ENCODE data around the gene RNF166. TPM values are rescaled to one million over a fixed set of nuclear protein-coding genes. Genes with fewer than 3 reads are reported as not detected.

The RNF166 gene
- total and polyA plus RNA-seq, 2 experiments from 2014 or later = 33.5 to 34.2 TPM

- Histone ChIP-seq H3K9me3 (ENCODE audit: low read depth) (no peaks in the 10 kb centered on the region), H3K36me3 (peaks cover 7% of the 10 kb centered on the region), H3K27me3 (no peaks in the 10 kb centered on the region), H3K4me3 (no peak overlapping the region), H3K4me1 (ENCODE audit: low read depth) (peaks cover 9% of the 10 kb centered on the region), H3K27ac (no peak overlapping the region)
- DNase-seq (ENCODE audit: low read depth in 1 of 2, low spot score in 1 of 2) = no peak
- TF ChIP-seq CTCF (IDR thresholded peaks at IDR 0.05; ENCODE audit: low read depth, low read length) = no peak
These were observed 12.6 kb downstream of the RNF166 start for GRCh38 chr16:88693420-88694177.

GRCh38 chr16:88692861-88693260, 13.3 kb downstream of the RNF166 start:
- Histone ChIP-seq H3K4me3 (no peak overlapping the region), H3K27ac (no peak overlapping the region), H3K27me3 (no peaks in the 10 kb centered on the region), H3K9me3 (ENCODE audit: low read depth) (no peaks in the 10 kb centered on the region), H3K36me3 (peaks cover 6% of the 10 kb centered on the region), H3K4me1 (ENCODE audit: low read depth) (peaks cover 16% of the 10 kb centered on the region)
- no peak for DNase-seq (ENCODE audit: low read depth in 1 of 2, low spot score in 1 of 2)
- TF ChIP-seq CTCF (IDR thresholded peaks at IDR 0.05; ENCODE audit: low read depth, low read length) = no peak

GRCh38 chr16:88691924-88692560, 14.2 kb downstream of the RNF166 start:
- Histone ChIP-seq H3K4me3 (no peak overlapping the region), H3K4me1 (ENCODE audit: low read depth) (peaks cover 19% of the 10 kb centered on the region), H3K27me3 (no peaks in the 10 kb centered on the region), H3K9me3 (ENCODE audit: low read depth) (no peaks in the 10 kb centered on the region), H3K27ac (no peak overlapping the region), H3K36me3 (peaks cover 2% of the 10 kb centered on the region)
- DNase-seq (ENCODE audit: low read depth in 1 of 2, low spot score in 1 of 2) = no peak
- TF ChIP-seq CTCF (IDR thresholded peaks at IDR 0.05; ENCODE audit: low read depth, low read length) = no peak

- no peak for DNase-seq (ENCODE audit: low read depth in 1 of 2, low spot score in 1 of 2)
- Histone ChIP-seq H3K36me3 (no peaks in the 10 kb centered on the region), H3K27me3 (no peaks in the 10 kb centered on the region), H3K27ac (no peak overlapping the region), H3K4me3 (no peak overlapping the region), H3K4me1 (ENCODE audit: low read depth) (peaks cover 19% of the 10 kb centered on the region), H3K9me3 (ENCODE audit: low read depth) (no peaks in the 10 kb centered on the region)
- TF ChIP-seq CTCF (IDR thresholded peaks at IDR 0.05; ENCODE audit: low read depth, low read length) = no peak
These were observed 14.9 kb downstream of the RNF166 start for GRCh38 chr16:88691129-88691813.

GRCh38 chr16:88690341-88691128, 15.7 kb downstream of the RNF166 start:
- no peaks in the 10 kb centered on the region for H3K36me3 ChIP-seq
- H3K4me3 ChIP-seq = no peak overlapping the region
- TF ChIP-seq CTCF (IDR thresholded peaks at IDR 0.05; ENCODE audit: low read depth, low read length) = no peak
- no peak for DNase-seq (ENCODE audit: low read depth in 1 of 2, low spot score in 1 of 2)
- no peaks in the 10 kb centered on the region for H3K9me3 ChIP-seq (ENCODE audit: low read depth)
- no peak overlapping the region for H3K27ac ChIP-seq
- H3K4me1 ChIP-seq (ENCODE audit: low read depth) = peaks cover 19% of the 10 kb centered on the region
- peaks cover 4% of the 10 kb centered on the region for H3K27me3 ChIP-seq

All from cardiac muscle cell (in vitro differentiated cells and primary cell).